Calu3 (cell line): Measurements from ENCODE around the gene PTGS1. TPM values are rescaled to one million over a fixed set of nuclear protein-coding genes. Genes with fewer than 3 reads are reported as not detected.

Experiments used
- BruUV-seq: library from RNA; stranded (reverse); fragments of 400-500 nt; replicated peaks from 2 replicates; lab custom pipeline; 2021; lab: Mats Ljungman, UMichigan
- CTCF ChIA-PET: fragments of 300-600 bp; sonication (Branson Sonifier 250); formaldehyde crosslinking; loops from one replicate; lab custom pipeline; 2022; ENCODE audit warnings: antibody characterized with exemption; lab: Charles Lee
- DNase-seq: peaks from one replicate; pipeline ENCODE4 v3.0.0; 2022
- H3K27ac Mint-ChIP-seq: one replicate; pipeline ENCODE4 v1.8.0; 2022; ENCODE audit warnings: mixed read lengths; ENCODE audit not compliant: unreplicated experiment
- H3K27me3 Mint-ChIP-seq: one replicate; pipeline ENCODE4 v1.8.0; 2022; ENCODE audit warnings: mixed read lengths; ENCODE audit not compliant: unreplicated experiment
- H3K36me3 Mint-ChIP-seq: one replicate; pipeline ENCODE4 v1.8.0; 2022; ENCODE audit warnings: mild to moderate bottlenecking, moderate library complexity, mixed read lengths; ENCODE audit not compliant: insufficient read depth, unreplicated experiment
- H3K4me1 Mint-ChIP-seq: one replicate; pipeline ENCODE4 v1.8.0; 2022; ENCODE audit warnings: mild to moderate bottlenecking, low read depth, mixed read lengths; ENCODE audit not compliant: unreplicated experiment
- H3K4me3 Mint-ChIP-seq: one replicate; pipeline ENCODE4 v1.8.0; 2022; ENCODE audit warnings: mild to moderate bottlenecking, low read depth, moderate library complexity, mixed read lengths; ENCODE audit not compliant: unreplicated experiment
- H3K9me3 Mint-ChIP-seq: one replicate; pipeline ENCODE4 v1.8.0; 2022; ENCODE audit warnings: low read depth, mixed read lengths; ENCODE audit not compliant: unreplicated experiment
- intact Hi-C: fragments of 100-400 bp; cut with micrococcal nuclease; formaldehyde crosslinking; loops from one replicate; pipeline ENCODE4 v1.10.0; 2022; ENCODE audit not compliant: unreplicated experiment
- total RNA-seq: library from RNA; stranded (reverse); gene quantifications from 2 replicates; pipeline ENCODE4 v1.2.3, GENCODE V29; 2022
- TF ChIP-seq, protein P1 (sequence below): fragments of 200-600 bp; IDR thresholded peaks from one replicate; pipeline ENCODE4 v1.8.0; 2022; ENCODE audit warnings: antibody characterized with exemption; ENCODE audit not compliant: unreplicated experiment

Gene PTGS1
- total RNA-seq, 1 experiment from 2014 or later, result 0.66 TPM

DNA sequence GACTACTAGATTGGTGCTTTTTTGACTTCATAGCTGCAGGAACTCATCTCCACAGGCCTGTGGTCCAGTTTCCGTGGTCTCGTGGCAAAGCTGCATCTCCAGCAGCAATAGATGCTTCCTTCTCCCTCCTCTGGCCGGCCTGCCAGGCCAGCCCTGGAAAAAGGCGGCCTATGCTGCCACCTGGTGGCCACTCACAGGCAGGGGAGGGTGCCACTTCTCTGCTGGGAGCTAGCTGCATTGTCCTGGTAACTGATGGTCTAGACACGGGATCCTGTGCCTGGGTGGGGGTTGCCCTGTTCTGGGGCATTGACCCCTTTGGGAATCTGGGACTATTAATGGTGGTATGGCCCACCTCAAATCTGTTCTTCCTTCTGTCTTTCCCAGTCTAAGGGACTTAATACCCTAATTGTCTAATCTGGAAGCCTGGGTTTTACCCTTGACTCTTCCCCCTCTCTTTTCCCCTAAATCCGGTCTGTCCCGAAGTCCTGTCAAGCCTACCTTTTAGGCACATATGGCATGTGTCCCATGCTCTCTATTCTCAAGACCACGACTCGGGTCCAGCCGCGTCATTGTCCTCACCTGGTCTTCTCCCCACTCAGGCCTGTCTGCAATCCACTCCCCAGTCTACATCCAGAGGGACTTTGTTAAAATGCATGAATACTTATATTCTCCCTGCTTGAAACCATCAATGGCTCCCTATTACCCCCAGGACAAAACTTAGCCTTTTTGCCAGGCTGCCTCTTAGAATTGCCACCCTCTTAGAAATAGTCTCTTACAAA lies 20.1 kb upstream of the PTGS1 start:
- TF ChIP-seq, protein P1, sequence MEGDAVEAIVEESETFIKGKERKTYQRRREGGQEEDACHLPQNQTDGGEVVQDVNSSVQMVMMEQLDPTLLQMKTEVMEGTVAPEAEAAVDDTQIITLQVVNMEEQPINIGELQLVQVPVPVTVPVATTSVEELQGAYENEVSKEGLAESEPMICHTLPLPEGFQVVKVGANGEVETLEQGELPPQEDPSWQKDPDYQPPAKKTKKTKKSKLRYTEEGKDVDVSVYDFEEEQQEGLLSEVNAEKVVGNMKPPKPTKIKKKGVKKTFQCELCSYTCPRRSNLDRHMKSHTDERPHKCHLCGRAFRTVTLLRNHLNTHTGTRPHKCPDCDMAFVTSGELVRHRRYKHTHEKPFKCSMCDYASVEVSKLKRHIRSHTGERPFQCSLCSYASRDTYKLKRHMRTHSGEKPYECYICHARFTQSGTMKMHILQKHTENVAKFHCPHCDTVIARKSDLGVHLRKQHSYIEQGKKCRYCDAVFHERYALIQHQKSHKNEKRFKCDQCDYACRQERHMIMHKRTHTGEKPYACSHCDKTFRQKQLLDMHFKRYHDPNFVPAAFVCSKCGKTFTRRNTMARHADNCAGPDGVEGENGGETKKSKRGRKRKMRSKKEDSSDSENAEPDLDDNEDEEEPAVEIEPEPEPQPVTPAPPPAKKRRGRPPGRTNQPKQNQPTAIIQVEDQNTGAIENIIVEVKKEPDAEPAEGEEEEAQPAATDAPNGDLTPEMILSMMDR, result peak; percentile 81
- BruUV-seq, result no TSS peak
- Mint-ChIP-seq H3K4me1 (peaks cover 8% of the 10 kb centered on the region), H3K36me3 (no peaks in the 10 kb centered on the region), H3K27me3 (peaks cover 37% of the 10 kb centered on the region), H3K27ac (no peak overlapping the region), H3K9me3 (no peaks in the 10 kb centered on the region), H3K4me3 (no peak overlapping the region)
- intact Hi-C loops, result loop anchor here (1.0 to 10.0 kb wide), 5 partner anchors 102 to 806 kb away; no protein-coding TSS in a partner anchor
- CTCF ChIA-PET, result interaction anchor here (0.6 to 1.9 kb wide), 8 partner anchors 25 to 254 kb away, joined by 3 to 44 read pairs (median 4); partner anchors contain the start of genes MRRF and RBM18
- peak; percentile 80 for DNase-seq

DNA sequence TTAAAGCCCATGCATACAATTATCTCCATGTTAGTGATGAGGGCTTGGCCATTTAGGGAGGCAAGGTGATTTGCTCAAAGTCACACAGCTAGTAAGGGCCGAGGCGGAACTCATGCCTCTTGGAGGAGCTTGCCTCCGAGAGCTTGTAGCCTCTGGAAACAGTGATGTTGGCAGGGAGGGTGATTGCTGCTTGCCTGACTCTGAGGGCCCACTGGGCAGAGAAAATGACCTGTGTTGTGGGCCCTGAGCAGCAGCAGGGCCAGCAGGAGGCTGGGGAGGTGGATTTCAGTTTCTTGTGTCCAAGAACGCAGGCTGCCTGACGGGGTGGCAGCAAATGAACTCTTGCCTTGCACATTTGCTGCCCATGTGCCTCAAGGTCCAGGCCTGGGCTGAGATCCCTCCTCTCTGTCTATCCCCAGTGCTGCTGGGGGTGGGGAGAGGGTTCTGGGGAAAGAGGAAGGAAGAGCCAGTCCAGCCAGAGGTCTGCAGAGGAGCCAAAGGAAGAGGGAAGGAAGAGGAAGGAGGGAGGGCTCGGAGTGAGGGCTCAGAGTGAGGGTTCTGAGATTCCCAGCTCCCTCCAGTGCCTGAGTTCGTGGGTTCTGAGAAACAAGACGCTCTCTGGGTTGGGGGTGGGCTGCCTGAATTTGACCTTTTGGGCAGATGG lies 16.2 kb upstream of the PTGS1 start:
- no peaks in the 10 kb centered on the region for H3K36me3 Mint-ChIP-seq
- no TSS peak for BruUV-seq
- TF ChIP-seq, protein P1, result no peak
- no peaks in the 10 kb centered on the region for H3K4me1 Mint-ChIP-seq
- CTCF ChIA-PET, result interaction anchor here (1.1 to 1.2 kb wide), 2 partner anchors 255 to 256 kb away, joined by 3 read pairs; no protein-coding TSS in a partner anchor
- peaks cover 40% of the 10 kb centered on the region for H3K27me3 Mint-ChIP-seq
- intact Hi-C loops, result loop anchor here (10.0 kb wide), 1 partner anchor 810 kb away; no protein-coding TSS in a partner anchor
- no peak for DNase-seq
- H3K4me3 Mint-ChIP-seq, result no peak overlapping the region
- no peak overlapping the region for H3K27ac Mint-ChIP-seq
- H3K9me3 Mint-ChIP-seq, result peaks cover 3% of the 10 kb centered on the region

DNA sequence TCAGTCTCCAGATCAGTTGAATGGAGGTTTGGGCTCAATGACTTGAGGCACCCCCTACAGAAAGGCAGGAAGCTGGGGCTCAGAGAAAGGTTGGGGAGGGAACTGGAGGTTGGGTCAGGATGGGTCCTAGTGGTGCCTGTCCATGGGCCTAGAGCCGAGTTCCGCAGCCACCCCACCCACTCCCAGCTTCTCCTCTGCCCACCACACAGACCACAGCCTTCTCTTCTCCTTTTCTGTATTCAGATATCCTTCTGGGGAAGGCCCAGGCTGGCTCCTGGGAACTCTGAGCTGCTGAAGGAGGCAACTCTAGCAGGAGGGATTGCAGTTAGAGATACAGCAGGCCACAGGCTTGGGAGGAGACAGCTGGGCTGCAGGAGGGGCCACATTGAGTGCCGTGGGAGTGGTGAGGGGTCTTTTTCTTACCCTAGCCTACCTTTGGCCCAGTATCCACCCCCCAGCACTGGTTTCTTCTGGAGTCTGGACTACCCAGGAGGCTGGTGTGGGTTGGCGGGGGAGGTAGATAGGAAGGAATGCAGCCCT lies 15.4 kb upstream of the PTGS1 start:
- CTCF ChIA-PET, result interaction anchor here (1.1 to 1.2 kb wide), 2 partner anchors 230 to 257 kb away, joined by 3 read pairs; no protein-coding TSS in a partner anchor
- no peaks in the 10 kb centered on the region for H3K4me1 Mint-ChIP-seq
- H3K27me3 Mint-ChIP-seq, result peaks cover 33% of the 10 kb centered on the region
- BruUV-seq, result no TSS peak
- H3K4me3 Mint-ChIP-seq, result no peak overlapping the region
- H3K36me3 Mint-ChIP-seq, result no peaks in the 10 kb centered on the region
- TF ChIP-seq, protein P1, result no peak
- no peak overlapping the region for H3K27ac Mint-ChIP-seq
- H3K9me3 Mint-ChIP-seq, result peaks cover 3% of the 10 kb centered on the region
- DNase-seq, result no peak
- intact Hi-C loops, result loop anchor here (10.0 kb wide), 1 partner anchor 811 kb away; no protein-coding TSS in a partner anchor

DNA sequence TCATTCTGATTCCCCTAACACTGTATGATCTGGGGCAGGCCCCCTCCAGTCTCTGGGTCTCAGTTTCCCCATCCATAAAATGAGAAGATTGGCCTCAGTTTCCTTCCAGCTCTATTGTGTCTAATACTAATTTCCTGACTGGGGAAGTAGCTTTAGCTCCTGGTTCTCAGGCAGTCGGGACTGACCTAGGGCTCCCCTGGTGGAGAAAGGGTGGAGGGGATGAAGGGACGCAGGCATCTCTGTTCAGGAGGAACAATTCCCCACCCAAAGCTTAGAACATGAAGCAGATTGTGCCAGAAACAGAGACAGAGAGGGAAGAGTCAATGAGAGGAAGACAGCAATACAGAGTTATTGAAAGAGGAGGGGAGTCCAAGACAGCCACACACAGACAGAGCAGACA lies 14.2 kb upstream of the PTGS1 start:
- H3K4me1 Mint-ChIP-seq, result no peaks in the 10 kb centered on the region
- intact Hi-C loops, result loop anchor here (10.0 kb wide), 1 partner anchor 812 kb away; no protein-coding TSS in a partner anchor
- CTCF ChIA-PET, result interaction anchor here (1.1 kb wide), 1 partner anchor 231 kb away, joined by 3 read pairs; no protein-coding TSS in a partner anchor

More for the DNA sequence above, 14.2 kb upstream of the PTGS1 start:
- H3K9me3 Mint-ChIP-seq, result peaks cover 3% of the 10 kb centered on the region
- no peak for DNase-seq
- no peaks in the 10 kb centered on the region for H3K36me3 Mint-ChIP-seq
- no TSS peak for BruUV-seq
- H3K27me3 Mint-ChIP-seq, result peaks cover 32% of the 10 kb centered on the region
- H3K4me3 Mint-ChIP-seq, result no peak overlapping the region
- H3K27ac Mint-ChIP-seq, result no peak overlapping the region
- TF ChIP-seq, protein P1, result no peak
